Measurements from ENCODE around the gene TNNI3.

The TNNI3 gene

DNA sequence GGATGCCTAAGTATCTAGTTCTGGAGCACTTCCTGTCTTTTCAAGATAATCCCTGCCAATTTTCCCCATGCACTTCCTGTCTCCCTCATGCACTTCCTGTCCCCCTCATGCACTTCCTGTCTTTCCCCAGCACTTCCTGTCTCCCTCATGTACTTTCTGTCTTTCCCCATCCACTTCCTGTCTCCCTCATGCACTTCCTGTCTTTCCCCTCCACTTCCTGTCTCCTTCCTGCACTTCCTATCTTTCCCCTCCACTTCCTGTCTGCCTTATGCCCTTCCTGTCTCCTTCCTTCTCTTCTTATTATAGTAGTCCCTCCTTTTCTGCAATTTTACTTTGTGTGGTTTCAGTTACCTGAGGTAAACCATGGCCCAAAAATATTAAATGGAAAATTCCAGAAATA is 5.5 kb downstream of the TNNI3 start:
- TF ChIP-seq, protein P1, sequence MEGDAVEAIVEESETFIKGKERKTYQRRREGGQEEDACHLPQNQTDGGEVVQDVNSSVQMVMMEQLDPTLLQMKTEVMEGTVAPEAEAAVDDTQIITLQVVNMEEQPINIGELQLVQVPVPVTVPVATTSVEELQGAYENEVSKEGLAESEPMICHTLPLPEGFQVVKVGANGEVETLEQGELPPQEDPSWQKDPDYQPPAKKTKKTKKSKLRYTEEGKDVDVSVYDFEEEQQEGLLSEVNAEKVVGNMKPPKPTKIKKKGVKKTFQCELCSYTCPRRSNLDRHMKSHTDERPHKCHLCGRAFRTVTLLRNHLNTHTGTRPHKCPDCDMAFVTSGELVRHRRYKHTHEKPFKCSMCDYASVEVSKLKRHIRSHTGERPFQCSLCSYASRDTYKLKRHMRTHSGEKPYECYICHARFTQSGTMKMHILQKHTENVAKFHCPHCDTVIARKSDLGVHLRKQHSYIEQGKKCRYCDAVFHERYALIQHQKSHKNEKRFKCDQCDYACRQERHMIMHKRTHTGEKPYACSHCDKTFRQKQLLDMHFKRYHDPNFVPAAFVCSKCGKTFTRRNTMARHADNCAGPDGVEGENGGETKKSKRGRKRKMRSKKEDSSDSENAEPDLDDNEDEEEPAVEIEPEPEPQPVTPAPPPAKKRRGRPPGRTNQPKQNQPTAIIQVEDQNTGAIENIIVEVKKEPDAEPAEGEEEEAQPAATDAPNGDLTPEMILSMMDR (IDR thresholded peaks at IDR 0.05; ENCODE audit: low read depth, low read length): no peak
- H3K4me3 ChIP-seq (ENCODE audit: low read depth, low read length): no peak overlapping the region

DNA sequence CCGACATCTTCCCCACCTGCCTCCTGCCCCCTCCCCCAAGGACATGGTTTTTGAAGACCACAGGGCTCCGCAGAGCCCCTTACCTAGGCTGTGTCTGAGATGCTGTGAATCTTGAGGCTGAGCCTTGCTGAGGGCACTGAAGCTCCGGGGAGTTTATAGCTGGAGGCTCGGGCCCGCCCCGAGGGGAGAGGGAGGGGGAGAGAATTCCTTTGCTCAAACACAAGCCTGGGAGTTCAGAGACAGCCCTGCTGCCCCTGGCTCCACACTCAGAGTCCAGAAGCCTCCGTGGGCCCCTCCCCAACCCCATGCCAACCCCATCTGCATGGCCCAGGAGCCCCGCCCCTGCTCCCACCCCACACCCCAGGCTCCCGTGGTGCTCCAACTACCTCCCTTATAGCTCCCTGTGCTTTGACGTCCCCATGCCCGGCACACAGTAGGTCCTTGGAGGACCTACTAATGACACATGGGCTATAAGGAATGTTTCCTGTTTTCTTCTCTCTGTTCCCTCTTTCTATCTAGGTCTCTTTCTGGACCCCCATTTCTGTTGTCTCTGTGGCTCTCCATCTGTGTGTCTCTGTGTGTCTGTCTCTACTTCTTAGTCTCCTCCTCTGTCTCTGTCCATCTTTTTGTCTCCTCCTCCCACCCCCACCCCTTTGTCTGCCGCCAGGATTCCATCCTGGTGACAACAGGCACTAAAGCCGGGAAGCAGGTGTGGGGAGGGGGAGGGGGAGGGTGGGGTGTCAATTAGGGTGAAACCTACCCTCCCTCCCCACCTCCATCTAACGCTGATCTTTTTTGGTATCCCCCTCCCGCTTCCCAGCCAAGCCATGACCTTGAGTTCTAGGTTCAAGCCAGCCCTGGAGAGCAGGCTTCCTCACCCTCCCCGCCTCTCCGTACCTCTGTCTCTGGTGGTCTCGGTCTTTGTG is 8.2 kb downstream of the TNNI3 start, which contains the start of gene TNNT1:
Gene TNNT1 (minus strand): TSS at position 129 of the 926 bp plus-strand sequence. CDS start 2,049 bp downstream, outside the sequence.
- TF ChIP-seq, protein P1 (IDR thresholded peaks at IDR 0.05; ENCODE audit: low read depth, low read length): no peak
- H3K4me3 ChIP-seq (ENCODE audit: low read depth, low read length): no peak within 1 kb of the TSS

DNA sequence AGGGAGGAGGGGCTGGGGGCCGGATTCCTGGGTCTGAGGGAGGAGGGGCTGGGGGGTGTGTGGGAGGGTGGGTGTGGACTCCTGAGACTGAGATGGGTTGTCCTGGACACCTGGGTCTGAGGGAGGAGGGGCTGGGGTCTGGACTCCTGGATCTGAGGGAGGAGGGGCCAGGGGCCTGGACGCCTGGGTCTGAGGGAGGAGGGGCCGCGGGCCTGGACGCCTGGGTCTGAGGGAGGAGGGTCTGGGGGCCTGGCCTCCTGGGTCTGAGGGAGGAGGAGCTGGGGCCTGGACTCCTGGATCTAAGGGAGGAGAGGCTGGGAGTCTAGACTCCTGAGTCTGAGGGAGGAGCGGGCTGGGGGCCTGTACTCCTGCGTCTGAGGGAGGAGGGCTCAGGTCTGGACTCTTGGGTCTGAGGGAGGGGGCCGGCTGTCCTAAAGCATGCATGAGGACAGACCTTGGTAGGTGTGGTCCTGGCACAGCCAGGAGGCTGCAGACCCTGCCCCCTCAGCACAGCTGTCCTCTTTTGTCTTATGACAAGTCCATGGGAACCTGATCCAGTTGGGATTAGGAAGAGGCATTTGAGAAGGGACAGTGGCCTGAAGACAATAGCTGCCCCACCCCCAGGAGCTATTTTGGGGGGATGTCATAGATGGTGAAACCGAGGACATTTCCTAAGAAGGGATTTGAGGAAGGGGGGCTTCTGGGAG is 9.8 kb downstream of the TNNI3 start:
- no peak overlapping the region for H3K4me3 ChIP-seq (ENCODE audit: low read depth, low read length)
- TF ChIP-seq, protein P1 (IDR thresholded peaks at IDR 0.05; ENCODE audit: low read depth, low read length): no peak

DNA sequence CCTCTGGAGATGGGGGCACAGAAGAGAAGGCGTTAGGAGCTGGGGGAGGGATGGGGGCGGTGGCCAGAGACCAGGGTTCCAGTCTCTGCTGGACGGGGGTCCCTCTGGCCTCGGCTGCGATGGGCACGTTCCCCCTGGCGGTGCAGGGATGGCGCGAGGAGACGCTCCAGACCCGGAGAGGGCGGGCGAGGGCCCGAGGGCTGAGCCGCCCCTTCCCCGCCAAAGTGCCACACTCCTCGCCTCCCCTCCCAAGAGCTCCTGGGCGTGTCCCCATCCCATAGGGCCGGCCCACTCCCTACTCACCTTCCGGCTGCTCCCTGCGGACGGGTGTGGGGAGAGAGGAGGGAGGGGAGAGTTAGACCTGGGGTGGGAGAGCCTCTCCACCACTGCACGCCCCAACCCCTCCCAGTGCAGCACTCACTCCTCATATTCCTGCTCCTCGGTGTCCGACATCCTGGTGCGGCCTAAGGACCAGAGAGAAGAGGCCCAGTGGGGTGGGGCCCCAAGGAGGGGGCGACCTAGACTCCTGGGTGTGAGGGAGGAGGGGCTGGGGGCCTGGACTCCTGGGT is 10.7 kb downstream of the TNNI3 start:
- TF ChIP-seq, protein P1 (IDR thresholded peaks at IDR 0.05; ENCODE audit: low read depth, low read length): no peak
- H3K4me3 ChIP-seq (ENCODE audit: low read depth, low read length): no peak overlapping the region

DNA sequence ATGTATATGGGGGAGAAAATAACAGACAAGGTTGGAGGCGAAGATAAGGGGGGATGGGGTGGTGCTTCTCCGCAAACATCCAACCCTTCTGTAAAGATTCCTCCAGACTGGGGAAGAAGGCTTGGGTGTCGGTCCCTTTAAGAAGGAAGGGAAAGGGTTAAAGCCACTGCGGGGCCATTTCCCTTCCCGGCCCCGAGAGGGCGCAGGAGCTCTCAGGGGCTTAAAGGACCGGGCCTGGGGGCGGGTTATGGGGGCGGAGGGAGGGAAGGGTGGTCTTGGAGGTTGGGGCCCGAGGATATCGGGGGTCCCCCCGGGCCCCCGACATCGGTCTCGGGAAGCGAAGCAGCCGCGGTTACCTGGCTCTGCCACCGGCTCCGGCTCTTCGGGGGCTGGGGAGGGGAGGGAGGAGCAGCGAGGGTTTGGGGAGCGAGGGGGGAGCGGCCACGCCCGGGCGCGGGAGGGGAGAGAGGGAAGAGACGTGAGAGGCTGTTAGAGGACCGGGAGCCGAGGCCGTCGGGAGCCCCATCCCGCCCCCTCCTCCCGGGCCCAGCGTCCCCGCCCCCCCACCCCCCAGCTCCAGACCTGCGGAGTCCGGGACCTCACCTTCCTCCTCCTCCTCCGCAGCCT is 11.3 kb downstream of the TNNI3 start:
- H3K4me3 ChIP-seq (ENCODE audit: low read depth, low read length): no peak overlapping the region
- TF ChIP-seq, protein P1 (IDR thresholded peaks at IDR 0.05; ENCODE audit: low read depth, low read length): peak; percentile 42

DNA sequence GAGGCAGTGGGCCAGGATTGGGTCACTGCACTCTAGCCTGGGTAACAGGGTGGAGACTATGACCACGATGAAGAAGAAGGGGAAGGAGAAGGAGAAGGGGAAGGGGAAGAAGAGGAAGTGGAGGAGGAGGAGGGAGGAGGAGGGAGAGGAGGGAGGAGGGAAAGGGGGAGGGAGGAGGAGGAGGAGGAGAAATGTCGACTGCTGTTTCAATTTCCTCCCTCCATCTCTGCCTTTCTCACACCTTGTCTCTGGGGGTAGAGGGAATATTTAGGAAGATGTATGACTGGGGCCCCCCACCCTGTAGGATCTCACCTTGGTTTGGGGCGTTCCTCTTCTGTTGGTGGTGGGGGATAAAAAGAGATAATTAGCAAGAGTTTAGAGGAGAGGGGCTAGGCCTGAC is 12.3 kb downstream of the TNNI3 start:
- H3K4me3 ChIP-seq (ENCODE audit: low read depth, low read length): no peak overlapping the region
- TF ChIP-seq, protein P1 (IDR thresholded peaks at IDR 0.05; ENCODE audit: low read depth, low read length): no peak
